SHP77 (cell line): ENCODE measurements around the gene POGK.

Source experiments
- DNase-seq, 2 experiments: peaks; one replicate each; lab custom pipeline; 2025; lab: John Stamatoyannopoulos, UW

Gene POGK

DNA sequence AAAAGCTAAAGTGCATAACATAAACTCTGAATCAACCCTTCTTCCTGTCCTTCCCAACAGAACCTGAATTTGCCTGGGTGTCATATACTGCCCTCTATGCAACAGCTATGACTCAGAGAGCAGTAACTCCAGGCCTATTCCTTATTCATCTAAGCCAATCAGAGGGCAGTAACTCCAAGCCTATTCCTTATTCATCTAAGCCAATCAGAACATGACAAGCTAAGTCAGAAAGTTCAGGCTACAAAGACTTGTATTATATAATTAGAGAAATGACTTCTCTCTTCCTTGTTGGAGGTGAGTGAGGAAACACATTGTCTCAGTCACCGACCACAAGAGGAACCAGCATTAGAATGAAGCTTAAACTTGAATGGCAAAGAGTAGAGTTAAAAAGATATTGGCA is 63.0 kb downstream of the POGK start:
- DNase-seq, result no peak

DNA sequence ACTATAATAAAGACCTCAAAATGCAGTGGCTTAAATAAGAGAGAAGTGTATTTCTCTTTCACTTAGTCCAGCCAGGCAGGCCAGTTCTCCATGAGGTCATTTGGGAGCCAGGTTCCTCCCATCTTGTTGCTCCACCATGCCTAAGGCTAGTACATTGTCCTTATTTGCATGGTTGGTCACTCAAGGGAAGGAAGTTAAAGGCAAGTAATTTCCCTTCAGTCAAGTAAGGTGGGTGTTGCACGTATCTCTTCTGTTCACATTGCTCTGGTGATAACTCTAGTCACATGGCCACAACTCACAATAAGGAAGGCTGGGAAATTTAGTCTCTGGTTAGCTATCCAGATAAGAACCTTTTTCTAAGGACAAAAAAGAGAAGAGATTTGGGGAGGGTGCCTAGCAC is 64.0 kb downstream of the POGK start:
- DNase-seq, result no peak

DNA sequence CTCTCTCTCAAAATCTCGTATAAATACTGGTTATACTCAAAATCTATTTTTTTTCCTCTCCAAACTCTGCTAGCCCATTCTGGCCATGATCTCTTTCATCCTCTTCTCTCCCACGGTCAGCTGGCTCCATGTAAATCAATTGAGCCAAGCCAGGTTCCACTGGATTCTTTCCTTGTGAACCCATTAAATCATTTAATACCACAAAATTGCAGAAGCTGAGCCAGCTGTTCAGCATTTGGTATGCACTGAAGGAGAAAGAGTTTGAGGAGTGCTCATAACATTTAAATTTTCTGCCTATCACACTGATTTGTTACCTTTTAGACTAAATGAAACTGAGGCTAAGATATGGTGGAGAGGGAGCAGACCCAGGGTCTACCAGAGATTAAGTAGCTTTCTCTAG is 65.9 kb downstream of the POGK start:
- no peak for DNase-seq

DNA sequence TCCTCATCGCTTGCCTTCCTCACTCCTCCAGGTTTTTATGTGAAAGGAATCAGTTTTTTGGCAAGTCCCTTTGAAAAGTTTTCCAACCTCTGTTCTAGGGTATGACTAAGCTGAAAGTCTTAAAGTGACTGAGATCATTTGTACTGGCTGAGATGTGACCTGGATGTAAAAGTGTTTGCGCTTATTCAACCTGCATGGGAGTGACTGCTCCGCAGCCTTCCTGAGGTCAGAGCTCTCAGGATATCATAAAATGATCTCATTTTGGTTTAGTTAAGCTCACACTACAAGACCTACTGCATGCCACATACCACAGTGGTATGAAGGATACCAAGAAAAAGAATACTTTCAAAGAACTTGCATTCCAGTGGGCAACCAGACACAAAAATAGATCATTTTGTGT is 66.6 kb downstream of the POGK start:
- DNase-seq, result no peak
